GM12873 (cell line): ENCODE measurements around the gene INPP5E.

ENCODE experiments used
- CTCF ChIP-seq: IDR thresholded peaks from 2 replicates; pipeline ENCODE4 v1.5.1; 2012; ENCODE audit warnings: low read depth, mild to moderate bottlenecking, moderate library complexity, low read length, control low read depth; ENCODE audit not compliant: insufficient read depth; ENCODE audit errors: missing control alignments

Gene INPP5E

DNA sequence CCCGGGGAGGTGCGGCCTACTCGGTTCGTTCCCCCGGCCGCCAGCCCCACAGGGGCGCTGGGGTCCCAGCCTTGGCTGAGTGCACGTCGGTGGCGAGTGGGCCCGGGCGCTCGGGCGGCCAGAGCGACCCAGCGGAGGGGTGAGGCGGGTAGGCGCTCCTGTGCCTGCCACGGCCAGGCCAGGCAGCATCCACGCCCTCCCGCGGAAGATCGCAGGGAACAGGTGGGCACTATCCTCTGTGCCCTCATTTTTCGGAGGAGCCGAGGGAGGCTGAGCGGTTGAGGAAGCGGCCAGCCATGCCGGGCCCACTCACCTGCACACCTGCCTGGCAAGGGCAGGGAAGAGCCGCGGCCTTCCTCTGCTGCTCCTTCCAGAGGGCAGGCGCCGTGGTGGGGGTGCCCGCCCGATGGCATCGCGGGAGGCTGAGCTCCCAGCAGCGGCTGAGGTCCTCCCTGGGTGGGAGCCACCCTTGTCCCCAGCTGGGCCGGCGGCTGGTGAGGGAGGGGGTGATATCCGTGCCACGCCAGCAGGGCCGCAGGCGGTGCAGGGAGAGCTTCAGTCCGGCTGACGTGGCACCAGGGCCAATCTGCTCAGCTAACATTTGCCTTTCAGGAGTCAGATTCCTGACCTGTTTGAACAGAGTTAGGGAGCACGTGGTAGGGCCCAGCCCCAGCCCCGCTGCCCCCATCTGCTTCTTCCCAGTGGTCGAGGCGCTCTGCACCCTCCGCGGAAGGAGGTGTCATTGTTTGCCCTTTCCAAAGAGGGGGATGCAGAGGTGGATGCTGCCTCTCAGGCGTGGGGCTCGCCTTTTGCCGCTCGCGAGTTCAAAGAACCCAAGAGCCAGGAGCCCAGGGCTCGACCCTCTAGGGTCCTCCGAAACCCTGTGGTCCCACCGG lies 44.8 kb upstream of the INPP5E start:
- no peak for TF ChIP-seq CTCF

DNA sequence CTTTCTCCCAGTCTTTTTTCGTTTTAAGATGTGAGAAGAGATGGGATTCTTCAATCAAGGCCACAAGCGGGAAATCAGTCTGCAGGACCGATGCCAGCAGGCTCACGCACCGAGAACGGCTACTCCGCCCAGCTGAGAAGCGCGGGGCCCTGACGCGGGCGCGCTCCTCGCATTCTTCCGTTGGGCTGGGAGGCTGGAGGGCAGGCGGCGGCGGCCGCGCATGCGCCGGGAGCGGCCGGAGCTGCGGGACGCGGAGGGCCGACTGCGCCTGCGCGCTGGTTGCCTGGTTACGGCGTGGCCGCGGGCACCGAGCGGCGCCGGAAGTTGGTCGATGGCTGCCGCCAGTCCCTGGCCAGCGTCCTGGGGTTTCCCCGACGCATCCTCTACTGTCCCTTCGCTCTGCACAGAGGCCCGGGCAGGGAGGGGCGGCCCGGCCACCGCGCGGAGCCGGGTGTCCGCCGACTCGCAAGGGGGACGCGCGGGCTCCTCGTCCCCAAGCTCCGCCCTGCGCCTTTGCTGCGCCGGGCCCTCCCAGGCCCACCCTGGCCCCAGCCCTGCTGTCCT lies 44.0 kb upstream of the INPP5E start:
- no peak for TF ChIP-seq CTCF

DNA sequence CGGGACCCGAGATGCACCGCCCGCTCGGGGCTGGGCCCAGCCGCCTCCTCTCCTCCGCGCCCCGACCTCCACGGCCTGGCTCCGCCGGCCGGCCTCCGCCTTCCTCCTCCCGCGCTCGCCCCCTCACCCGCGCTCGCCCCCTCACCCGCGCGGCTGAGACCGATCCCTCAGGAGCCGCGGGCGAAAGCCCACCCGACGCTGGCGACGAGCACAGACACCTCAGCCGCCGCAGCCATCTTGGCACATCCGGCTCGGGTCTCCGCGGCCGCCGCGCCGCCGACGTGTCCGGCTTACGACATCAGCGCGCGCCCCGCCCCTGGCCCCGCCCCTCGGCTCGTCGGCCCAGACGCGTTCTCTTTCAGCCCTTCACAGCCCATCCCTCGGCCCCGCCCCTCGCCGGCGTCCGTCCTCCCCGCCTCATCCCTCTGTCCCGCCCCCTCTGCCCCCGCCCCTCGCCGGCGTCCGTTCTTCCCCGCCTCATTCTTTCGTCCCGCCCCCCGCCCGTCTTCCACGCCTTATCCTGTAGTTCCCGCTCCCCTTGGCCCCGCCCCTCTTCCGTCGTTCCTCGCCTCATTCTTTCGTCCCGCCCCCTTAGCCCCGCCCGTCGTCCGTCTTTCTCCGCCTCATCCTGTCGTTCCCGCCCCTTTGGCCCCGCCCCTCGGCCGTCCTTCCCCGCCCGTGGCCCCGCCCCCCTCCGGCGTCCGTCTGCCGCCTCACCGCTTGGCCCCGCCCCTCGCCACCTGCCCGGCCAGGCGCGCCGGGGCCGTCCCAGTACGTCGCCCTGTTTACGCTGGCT lies 43.3 kb upstream of the INPP5E start, which contains the start of gene SEC16A:
Gene SEC16A (minus strand): TSS at position 248 of the 796 bp plus-strand sequence. CDS start 5,425 bp downstream, outside the sequence.
- TF ChIP-seq CTCF = no peak

DNA sequence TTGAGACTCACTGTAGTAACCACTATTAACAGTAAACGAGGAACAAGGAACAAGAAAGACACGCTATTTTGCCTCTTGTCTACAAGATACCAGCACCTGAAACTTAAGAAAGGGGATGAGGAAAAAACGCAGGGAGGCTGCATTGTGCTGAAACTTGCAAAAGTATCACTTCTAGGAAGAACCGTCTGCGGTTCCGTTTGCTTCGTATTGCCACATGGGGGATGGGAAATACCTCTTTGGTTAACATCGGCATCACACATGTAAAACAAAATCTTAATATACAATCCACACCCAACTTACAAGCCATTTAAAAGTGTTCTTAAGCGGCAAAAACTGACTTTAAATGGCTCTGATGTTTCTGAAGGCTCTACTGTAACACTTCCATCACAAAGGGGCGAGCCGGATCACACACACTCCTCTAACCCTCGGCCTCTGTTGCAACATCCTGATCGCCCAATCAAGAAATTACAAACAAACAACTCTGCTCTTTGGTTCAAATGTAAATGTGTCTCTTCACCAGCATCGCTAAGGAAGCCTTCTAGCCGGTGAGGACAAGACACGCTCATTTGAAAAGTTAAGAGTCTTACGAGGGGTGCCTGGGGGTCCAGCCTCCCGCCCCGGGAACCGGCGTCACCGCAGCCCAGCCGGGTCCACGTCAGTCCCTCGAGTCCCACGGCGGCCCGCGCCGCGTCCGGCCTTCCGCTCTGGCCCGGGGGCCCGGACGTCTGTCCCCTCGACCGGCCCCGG lies 42.6 kb upstream of the INPP5E start:
- no peak for TF ChIP-seq CTCF

GRCh38 chr9:136481558-136481957 lies 41.9 kb upstream of the INPP5E start:
- no peak for TF ChIP-seq CTCF

- no peak for TF ChIP-seq CTCF
Observed at GRCh38 chr9:136476369-136477150, 36.9 kb upstream of the INPP5E start.
